OCI-LY7 (cell line): ENCODE measurements around the gene TRMT61A. TPM values are rescaled to one million over a fixed set of nuclear protein-coding genes. Genes with fewer than 3 reads are reported as not detected.

Experiments
- BruUV-seq: library from RNA; stranded (reverse); fragments of 400-500 nt; replicated peaks from 2 replicates; lab custom pipeline; 2021; lab: Mats Ljungman, UMichigan
- CTCF ChIA-PET: fragments of 300-600 bp; sonication (Branson Sonifier 250); formaldehyde crosslinking; loops from one replicate; lab custom pipeline; 2022; ENCODE audit warnings: antibody characterized with exemption; ENCODE audit not compliant: unreplicated experiment; lab: Charles Lee
- POLR2A ChIA-PET: fragments of 300-600 bp; sonication (Branson Sonifier 250); formaldehyde crosslinking; loops from one replicate; lab custom pipeline; 2022; ENCODE audit warnings: antibody characterized with exemption; lab: Charles Lee
- DNase-seq: peaks from one replicate; pipeline ENCODE4 v3.0.0-alpha.2; 2015; ENCODE audit warnings: low spot score
- H2AFZ ChIP-seq: fragments of 200-600 bp; sonication (generic), shearing (Covaris generic); 2 replicates; pipeline ENCODE4 v1.6.1; 2014; ENCODE audit warnings: mild to moderate bottlenecking, antibody characterized with exemption, low read length, moderate library complexity
- H3K27ac ChIP-seq: fragments of 200-600 bp; sonication (generic); 2 replicates; pipeline ENCODE4 v1.5.1; 2014; ENCODE audit warnings: mixed run types, low read depth, mild to moderate bottlenecking, moderate library complexity, low read length, inconsistent platforms; ENCODE audit not compliant: poor library complexity, severe bottlenecking
- H3K36me3 ChIP-seq: fragments of 200-600 bp; sonication (generic); 2 replicates; pipeline ENCODE4 v1.6.1; 2014; ENCODE audit warnings: mild to moderate bottlenecking, antibody characterized with exemption, low read length, moderate library complexity, mixed read lengths; ENCODE audit not compliant: insufficient read depth
- H3K4me1 ChIP-seq: fragments of 200-600 bp; sonication (generic); 2 replicates; pipeline ENCODE4 v1.5.1; 2014; ENCODE audit warnings: mild to moderate bottlenecking, low read length; ENCODE audit not compliant: insufficient read depth, poor library complexity, severe bottlenecking
- H3K4me2 ChIP-seq: fragments of 200-600 bp; sonication (generic); 2 replicates; pipeline ENCODE4 v1.6.1; 2014; ENCODE audit warnings: mild to moderate bottlenecking, low read length
- H3K4me3 ChIP-seq: fragments of 200-600 bp; sonication (generic); 2 replicates; pipeline ENCODE4 v1.5.1; 2014; ENCODE audit warnings: mild to moderate bottlenecking, low read depth, low read length; ENCODE audit not compliant: poor library complexity, severe bottlenecking
- H3K79me2 ChIP-seq: fragments of 200-600 bp; sonication (generic); 2 replicates; pipeline ENCODE4 v1.6.1; 2016; ENCODE audit warnings: low read depth, mild to moderate bottlenecking, low read length, moderate library complexity, mixed read lengths; ENCODE audit not compliant: insufficient read depth
- H3K9me2 ChIP-seq: fragments of 200-600 bp; sonication (generic); 2 replicates; pipeline ENCODE4 v1.6.1; 2016; ENCODE audit warnings: mild to moderate bottlenecking, low read length, mixed read lengths; ENCODE audit not compliant: insufficient read depth
- H3K9me3 ChIP-seq: fragments of 200-600 bp; sonication (generic); 2 replicates; pipeline ENCODE4 v1.6.1; 2014; ENCODE audit warnings: mild to moderate bottlenecking, mixed run types, low read length, mixed read lengths
- H4K20me1 ChIP-seq: fragments of 200-600 bp; sonication (generic); 2 replicates; pipeline ENCODE4 v1.6.1; 2014; ENCODE audit warnings: mild to moderate bottlenecking, antibody characterized with exemption, low read length, moderate library complexity, mixed read lengths; ENCODE audit not compliant: insufficient read depth
- EZH2phosphoT487 ChIP-seq: fragments of 200-600 bp; sonication (generic); IDR thresholded peaks from 2 replicates; pipeline ENCODE4 v1.6.1; 2018; ENCODE audit warnings: low read depth, borderline replicate concordance, mild to moderate bottlenecking, mixed run types, antibody characterized with exemption, low read length, moderate library complexity, mixed read lengths
- intact Hi-C: fragments of 100-400 bp; cut with micrococcal nuclease; formaldehyde crosslinking; loops from one replicate; pipeline ENCODE4 v1.10.0; 2022; ENCODE audit not compliant: unreplicated experiment
- total RNA-seq, 2 experiments: library from RNA; depleted of rRNA in 1 of 2; stranded (reverse); fragments of >200 nt in 1 of 2; shearing (Covaris generic) in 1 of 2; gene quantifications; 2 replicates each; pipeline ENCODE4 v1.2.3, GENCODE V29; 2014 to 2022
- TF ChIP-seq, protein P1 (sequence below): fragments of 200-600 bp; sonication (generic); conservative IDR thresholded peaks from 2 replicates; pipeline ENCODE4 v1.5.1; 2014; ENCODE audit warnings: mild to moderate bottlenecking, antibody characterized with exemption, low read length, moderate library complexity, mixed read lengths

The TRMT61A gene
- total RNA-seq, 2 experiments from 2014 or later = 13.1 to 17.1 TPM

DNA sequence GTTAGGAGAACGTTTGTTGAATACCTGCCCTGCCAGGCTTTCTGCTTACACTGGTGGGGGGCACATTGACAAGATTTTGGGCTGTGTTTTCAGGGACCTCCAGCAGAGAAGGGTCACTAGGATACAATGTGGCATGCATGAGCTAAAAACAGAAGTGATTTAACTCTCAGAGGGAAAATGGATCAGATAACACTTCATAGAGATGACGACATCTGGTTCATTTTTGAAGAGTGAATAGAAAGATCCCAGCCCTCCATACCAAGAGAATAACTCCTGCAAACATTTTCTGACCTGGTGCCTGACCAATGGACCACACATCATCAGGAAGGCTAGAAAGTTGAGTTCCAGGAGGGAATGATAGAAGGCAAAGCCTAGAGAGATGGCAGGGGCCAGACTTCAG, 40.0 kb upstream of the TRMT61A start:
- H3K79me2 ChIP-seq = no peaks in the 10 kb centered on the region
- H3K4me1 ChIP-seq = no peaks in the 10 kb centered on the region
- CTCF ChIA-PET = no interaction called here
- no peak for DNase-seq
- BruUV-seq = no TSS peak
- H4K20me1 ChIP-seq = no peaks in the 10 kb centered on the region
- POLR2A ChIA-PET = no interaction called here
- no peaks in the 10 kb centered on the region for H3K9me2 ChIP-seq
- TF ChIP-seq, protein P1, sequence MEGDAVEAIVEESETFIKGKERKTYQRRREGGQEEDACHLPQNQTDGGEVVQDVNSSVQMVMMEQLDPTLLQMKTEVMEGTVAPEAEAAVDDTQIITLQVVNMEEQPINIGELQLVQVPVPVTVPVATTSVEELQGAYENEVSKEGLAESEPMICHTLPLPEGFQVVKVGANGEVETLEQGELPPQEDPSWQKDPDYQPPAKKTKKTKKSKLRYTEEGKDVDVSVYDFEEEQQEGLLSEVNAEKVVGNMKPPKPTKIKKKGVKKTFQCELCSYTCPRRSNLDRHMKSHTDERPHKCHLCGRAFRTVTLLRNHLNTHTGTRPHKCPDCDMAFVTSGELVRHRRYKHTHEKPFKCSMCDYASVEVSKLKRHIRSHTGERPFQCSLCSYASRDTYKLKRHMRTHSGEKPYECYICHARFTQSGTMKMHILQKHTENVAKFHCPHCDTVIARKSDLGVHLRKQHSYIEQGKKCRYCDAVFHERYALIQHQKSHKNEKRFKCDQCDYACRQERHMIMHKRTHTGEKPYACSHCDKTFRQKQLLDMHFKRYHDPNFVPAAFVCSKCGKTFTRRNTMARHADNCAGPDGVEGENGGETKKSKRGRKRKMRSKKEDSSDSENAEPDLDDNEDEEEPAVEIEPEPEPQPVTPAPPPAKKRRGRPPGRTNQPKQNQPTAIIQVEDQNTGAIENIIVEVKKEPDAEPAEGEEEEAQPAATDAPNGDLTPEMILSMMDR = no peak
- no peak for TF ChIP-seq EZH2phosphoT487
- H3K36me3 ChIP-seq = peaks cover 59% of the 10 kb centered on the region
- H3K4me2 ChIP-seq = no peak overlapping the region
- no peaks in the 10 kb centered on the region for H3K9me3 ChIP-seq
- no peak overlapping the region for H3K4me3 ChIP-seq
- H2AFZ ChIP-seq = no peak overlapping the region
- no peak overlapping the region for H3K27ac ChIP-seq
- intact Hi-C loops = no loop called here

DNA sequence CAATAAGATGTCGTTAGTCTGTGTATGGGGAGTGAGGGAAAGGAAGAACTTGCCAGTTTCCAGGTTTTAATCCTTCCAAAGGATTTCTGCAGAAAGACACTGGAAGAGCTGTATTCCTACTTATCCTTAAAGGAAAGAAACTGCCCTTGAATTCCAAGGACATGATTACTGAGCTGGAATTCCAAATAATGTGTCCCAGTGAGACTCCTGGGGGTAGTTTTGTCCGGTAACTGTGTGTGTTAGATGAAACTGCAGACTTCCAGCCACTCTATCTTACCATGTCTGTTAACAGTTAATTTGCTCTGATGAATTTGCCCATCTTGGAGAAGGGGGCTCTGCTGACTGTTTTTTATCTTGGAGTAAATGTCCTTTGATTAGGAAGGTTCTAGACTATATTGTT, 39.4 kb upstream of the TRMT61A start:
- BruUV-seq = no TSS peak
- intact Hi-C loops = no loop called here
- H3K4me1 ChIP-seq = no peaks in the 10 kb centered on the region
- no peak overlapping the region for H3K4me2 ChIP-seq
- no peak for TF ChIP-seq EZH2phosphoT487
- TF ChIP-seq, protein P1 = no peak
- no peaks in the 10 kb centered on the region for H3K79me2 ChIP-seq
- ChIA-PET POLR2A (no interaction called here), CTCF (no interaction called here)
- H3K4me3 ChIP-seq = no peak overlapping the region
- H4K20me1 ChIP-seq = no peaks in the 10 kb centered on the region
- DNase-seq = no peak
- H3K9me3 ChIP-seq = no peaks in the 10 kb centered on the region
- H2AFZ ChIP-seq = no peak overlapping the region
- peaks cover 62% of the 10 kb centered on the region for H3K36me3 ChIP-seq
- H3K27ac ChIP-seq = no peak overlapping the region
- H3K9me2 ChIP-seq = no peaks in the 10 kb centered on the region

DNA sequence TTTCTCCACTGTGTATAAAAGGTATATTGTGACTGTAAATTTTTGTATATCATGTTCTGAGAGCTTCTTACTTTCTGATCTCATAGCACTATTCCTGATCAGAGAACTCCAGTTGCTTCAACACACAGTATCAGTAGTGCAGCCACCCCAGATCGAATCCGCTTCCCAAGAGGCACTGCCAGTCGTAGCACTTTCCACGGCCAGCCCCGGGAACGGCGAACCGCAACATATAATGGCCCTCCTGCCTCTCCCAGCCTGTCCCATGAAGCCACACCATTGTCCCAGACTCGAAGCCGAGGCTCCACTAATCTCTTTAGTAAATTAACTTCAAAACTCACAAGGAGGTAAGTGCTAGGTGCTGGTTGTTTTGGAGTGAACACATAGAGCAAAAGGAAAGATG, 37.3 kb upstream of the TRMT61A start:
- no peaks in the 10 kb centered on the region for H4K20me1 ChIP-seq
- DNase-seq = no peak
- no TSS peak for BruUV-seq
- no peak overlapping the region for H3K4me3 ChIP-seq
- ChIA-PET CTCF (no interaction called here), POLR2A (no interaction called here)
- no peak overlapping the region for H3K4me2 ChIP-seq
- H3K36me3 ChIP-seq = peaks cover 64% of the 10 kb centered on the region
- TF ChIP-seq, protein P1 = no peak
- TF ChIP-seq EZH2phosphoT487 = no peak
- H2AFZ ChIP-seq = no peak overlapping the region
- intact Hi-C loops = no loop called here
- H3K4me1 ChIP-seq = no peaks in the 10 kb centered on the region
- H3K27ac ChIP-seq = no peak overlapping the region
- H3K79me2 ChIP-seq = no peaks in the 10 kb centered on the region
- H3K9me3 ChIP-seq = no peaks in the 10 kb centered on the region
- no peaks in the 10 kb centered on the region for H3K9me2 ChIP-seq
